HUES48 (cell line): ENCODE data around the gene APBB1.
A peak's percentile ranks its signal among the peaks of the same experiment; 100 is the strongest.

Experiments used
- H3K27ac ChIP-seq: one replicate; pipeline ENCODE4 v1.7.0; 2013; ENCODE audit warnings: low read depth, low read length, inconsistent platforms
- H3K27me3 ChIP-seq: 2 replicates; pipeline ENCODE4 v1.6.1; 2013; ENCODE audit warnings: mild to moderate bottlenecking, low read length; ENCODE audit not compliant: control insufficient read depth, insufficient read depth
- H3K36me3 ChIP-seq: 2 replicates; pipeline ENCODE4 v1.6.1; 2013; ENCODE audit warnings: low read length; ENCODE audit not compliant: control insufficient read depth, insufficient read depth
- H3K4me1 ChIP-seq: 2 replicates; pipeline ENCODE4 v1.6.1; 2013; ENCODE audit warnings: mild to moderate bottlenecking, low read length; ENCODE audit not compliant: control insufficient read depth, insufficient read depth
- H3K4me3 ChIP-seq: 2 replicates; pipeline ENCODE4 v1.5.1; 2013; ENCODE audit warnings: mild to moderate bottlenecking, low read depth, low read length
- H3K9ac ChIP-seq: 2 replicates; pipeline ENCODE4 v1.6.1; 2013; ENCODE audit warnings: mild to moderate bottlenecking, low read depth, low read length, moderate library complexity
- H3K9me3 ChIP-seq: 2 replicates; pipeline ENCODE4 v1.6.1; 2013; ENCODE audit warnings: low read length; ENCODE audit not compliant: control insufficient read depth, insufficient read depth

The APBB1 gene

GRCh38 chr11:6415797-6416196 is 3.1 kb downstream of the APBB1 start:
- H3K27ac ChIP-seq: no peak overlapping the region
- H3K4me3 ChIP-seq: no peak overlapping the region
- peaks cover 17% of the 10 kb centered on the region for H3K27me3 ChIP-seq
- no peaks in the 10 kb centered on the region for H3K9me3 ChIP-seq
- peaks cover 3% of the 10 kb centered on the region; the same call in 1 of the 2 replicates for H3K4me1 ChIP-seq
- H3K9ac ChIP-seq: no peak overlapping the region
- no peaks in the 10 kb centered on the region for H3K36me3 ChIP-seq

GRCh38 chr11:6414874-6415328 is 4.0 kb downstream of the APBB1 start:
- H3K27me3 ChIP-seq: peaks cover 8% of the 10 kb centered on the region

GRCh38 chr11:6413791-6414201 is 5.1 kb downstream of the APBB1 start:
- Histone ChIP-seq H3K9me3 (no peaks in the 10 kb centered on the region), H3K36me3 (peaks cover 5% of the 10 kb centered on the region; the same call in 1 of the 2 replicates), H3K27me3 (no peaks in the 10 kb centered on the region; the same call in 1 of the 2 replicates), H3K4me1 (peaks cover 3% of the 10 kb centered on the region; the same call in 1 of the 2 replicates), H3K27ac (no peak overlapping the region), H3K4me3 (no peak overlapping the region), H3K9ac (no peak overlapping the region)

More at GRCh38 chr11:6414874-6415328, 4.0 kb downstream of the APBB1 start:
- no peaks in the 10 kb centered on the region for H3K9me3 ChIP-seq
- peaks cover 5% of the 10 kb centered on the region; the same call in 1 of the 2 replicates for H3K36me3 ChIP-seq
- H3K4me3 ChIP-seq: no peak overlapping the region
- H3K9ac ChIP-seq: no peak overlapping the region
- H3K27ac ChIP-seq: no peak overlapping the region
- H3K4me1 ChIP-seq: peaks cover 3% of the 10 kb centered on the region; the same call in 1 of the 2 replicates

GRCh38 chr11:6411594-6412031 is 7.3 kb downstream of the APBB1 start:
- Histone ChIP-seq H3K27ac (no peak overlapping the region), H3K36me3 (peaks cover 5% of the 10 kb centered on the region; the same call in 1 of the 2 replicates), H3K9me3 (no peaks in the 10 kb centered on the region), H3K27me3 (no peaks in the 10 kb centered on the region), H3K9ac (no peak overlapping the region), H3K4me1 (no peaks in the 10 kb centered on the region), H3K4me3 (no peak overlapping the region)

- H3K9me3 ChIP-seq: no peaks in the 10 kb centered on the region
- H3K9ac ChIP-seq: no peak overlapping the region
- peaks cover 5% of the 10 kb centered on the region; the same call in 1 of the 2 replicates for H3K36me3 ChIP-seq
- H3K27ac ChIP-seq: no peak overlapping the region
- no peaks in the 10 kb centered on the region for H3K4me1 ChIP-seq
- no peaks in the 10 kb centered on the region for H3K27me3 ChIP-seq
- no peak overlapping the region for H3K4me3 ChIP-seq
These were observed 8.0 kb downstream of the APBB1 start for GRCh38 chr11:6410695-6411430.

- Histone ChIP-seq H3K9ac (no peak overlapping the region), H3K27me3 (no peaks in the 10 kb centered on the region), H3K4me3 (no peak overlapping the region), H3K9me3 (no peaks in the 10 kb centered on the region), H3K36me3 (peaks cover 5% of the 10 kb centered on the region; the same call in 1 of the 2 replicates), H3K27ac (no peak overlapping the region), H3K4me1 (peaks cover 11% of the 10 kb centered on the region; the same call in 1 of the 2 replicates)
These were observed 12.5 kb downstream of the APBB1 start for GRCh38 chr11:6406370-6406769.

- Histone ChIP-seq H3K27ac (no peak overlapping the region), H3K4me3 (no peak overlapping the region), H3K4me1 (peaks cover 11% of the 10 kb centered on the region; the same call in 1 of the 2 replicates)
These were observed 13.0 kb downstream of the APBB1 start for GRCh38 chr11:6405846-6406245.

GRCh38 chr11:6405052-6405667 is 13.7 kb downstream of the APBB1 start:
- Histone ChIP-seq H3K4me1 (peaks cover 11% of the 10 kb centered on the region; the same call in 1 of the 2 replicates), H3K4me3 (no peak overlapping the region)

More at GRCh38 chr11:6405846-6406245, 13.0 kb downstream of the APBB1 start:
- H3K36me3 ChIP-seq: peaks cover 5% of the 10 kb centered on the region; the same call in 1 of the 2 replicates
- H3K27me3 ChIP-seq: no peaks in the 10 kb centered on the region
- no peaks in the 10 kb centered on the region for H3K9me3 ChIP-seq
- no peak overlapping the region for H3K9ac ChIP-seq

GRCh38 chr11:6404342-6405051 is 14.4 kb downstream of the APBB1 start:
- Histone ChIP-seq H3K4me1 (peaks cover 11% of the 10 kb centered on the region; the same call in 1 of the 2 replicates), H3K27me3 (no peaks in the 10 kb centered on the region), H3K36me3 (peaks cover 4% of the 10 kb centered on the region; the same call in 1 of the 2 replicates), H3K4me3 (no peak overlapping the region), H3K9me3 (no peaks in the 10 kb centered on the region), H3K27ac (peak overlapping the region; percentile 31), H3K9ac (no peak overlapping the region)

More at GRCh38 chr11:6405052-6405667, 13.7 kb downstream of the APBB1 start:
- no peaks in the 10 kb centered on the region for H3K9me3 ChIP-seq
- H3K27me3 ChIP-seq: no peaks in the 10 kb centered on the region
- no peak overlapping the region for H3K9ac ChIP-seq
- H3K27ac ChIP-seq: peak overlapping the region; percentile 31
- H3K36me3 ChIP-seq: peaks cover 5% of the 10 kb centered on the region; the same call in 1 of the 2 replicates

- no peak overlapping the region for H3K9ac ChIP-seq
- H3K27me3 ChIP-seq: no peaks in the 10 kb centered on the region
- H3K9me3 ChIP-seq: no peaks in the 10 kb centered on the region
- no peak overlapping the region for H3K27ac ChIP-seq
- 0 out of 2 replicates have a peak, but pooled peaks cover 4% of the 10 kb centered on the region for H3K36me3 ChIP-seq
- peaks cover 11% of the 10 kb centered on the region; the same call in 1 of the 2 replicates for H3K4me1 ChIP-seq
- H3K4me3 ChIP-seq: no peak overlapping the region
These were observed 15.4 kb downstream of the APBB1 start for GRCh38 chr11:6403539-6403938.
